ENCODE results near the gene AJUBA.
A peak's percentile ranks its signal among the peaks of the same experiment; 100 is the strongest.

Gene AJUBA

GRCh38 chr14:22929961-22930364 lies 52.4 kb downstream of the AJUBA start:
- DNase-seq = no peak

DNA sequence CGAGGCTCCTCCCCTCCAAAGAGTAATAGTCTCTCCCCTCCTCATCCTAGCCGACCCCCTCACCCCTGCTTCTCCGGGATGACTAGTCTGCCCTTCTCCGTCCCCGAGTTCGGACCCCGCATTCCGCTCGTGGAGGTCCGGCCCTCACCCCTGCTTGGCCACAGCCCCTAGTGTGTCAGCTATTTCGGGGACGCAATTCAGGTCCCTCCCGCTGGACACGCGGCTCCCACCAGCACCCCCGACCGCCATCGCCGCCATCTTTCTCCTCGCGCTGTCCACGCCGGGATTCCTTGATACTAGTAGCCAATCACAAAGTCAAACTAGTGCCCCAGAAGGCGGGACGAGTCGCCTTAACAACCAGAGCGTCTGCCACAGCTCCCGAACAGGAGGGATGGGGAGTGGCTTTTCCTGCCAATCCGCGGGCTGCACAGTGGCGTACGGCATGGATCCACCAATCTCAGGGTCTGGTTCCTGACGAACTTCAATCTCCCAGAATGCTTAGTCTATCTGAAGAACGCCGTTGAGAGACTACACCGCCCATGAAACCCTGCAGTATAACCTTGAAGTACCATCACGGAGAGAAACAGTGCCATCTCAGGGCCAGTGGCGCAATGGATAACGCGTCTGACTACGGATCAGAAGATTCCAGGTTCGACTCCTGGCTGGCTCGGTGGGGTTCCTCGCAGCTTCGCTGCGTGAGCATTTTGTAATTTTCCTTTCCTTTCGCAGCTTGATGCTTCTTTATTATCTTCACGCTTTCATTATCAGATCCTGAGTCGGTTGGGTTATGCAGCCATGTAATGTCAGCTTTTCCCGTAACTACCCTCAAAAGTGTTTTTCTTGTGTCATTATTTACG lies 53.0 kb downstream of the AJUBA start, which contains the start of gene PRMT5:
TSS of gene PRMT5 (minus strand) at position 273 of the 857 bp plus-strand sequence. CDS start at position 258, 15 bp downstream.
- peak; percentile 99 for DNase-seq

GRCh38 chr14:22928237-22929103 lies 53.9 kb downstream of the AJUBA start:
- DNase-seq = no peak

GRCh38 chr14:22926316-22926715 lies 56.0 kb downstream of the AJUBA start:
- DNase-seq = no peak

- no peak for DNase-seq
Measured at GRCh38 chr14:22925513-22925912, 56.8 kb downstream of the AJUBA start.

GRCh38 chr14:22923746-22924145 lies 58.6 kb downstream of the AJUBA start:
- DNase-seq = no peak

DNA sequence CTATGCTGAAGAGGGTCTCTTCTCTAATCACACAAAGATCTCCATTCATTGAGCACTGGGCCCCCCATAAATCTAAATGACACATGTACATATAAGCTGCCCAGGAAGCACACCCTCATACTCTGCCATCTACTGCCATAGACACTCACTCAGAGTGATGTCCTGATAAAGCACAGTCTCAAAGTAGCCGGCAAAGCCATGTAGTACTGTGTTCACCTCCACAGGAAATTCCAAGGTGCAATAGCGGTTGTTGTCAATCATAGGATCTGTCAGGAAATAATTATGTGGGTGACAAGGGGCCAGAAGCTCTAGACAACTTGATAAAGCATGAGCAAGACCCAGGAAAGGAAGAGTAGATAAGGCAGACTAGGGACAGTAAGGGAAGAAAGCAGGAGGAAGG lies 60.1 kb downstream of the AJUBA start:
- DNase-seq = no peak
